ENCODE results near the gene TFCP2.

Gene TFCP2

GRCh38 chr12:51205350-51205749, 32.4 kb upstream of the TFCP2 start:
- H3K9me2 ChIP-seq (ENCODE audit: low read depth, low read length): no peaks in the 10 kb centered on the region
- TF ChIP-seq, protein P1, sequence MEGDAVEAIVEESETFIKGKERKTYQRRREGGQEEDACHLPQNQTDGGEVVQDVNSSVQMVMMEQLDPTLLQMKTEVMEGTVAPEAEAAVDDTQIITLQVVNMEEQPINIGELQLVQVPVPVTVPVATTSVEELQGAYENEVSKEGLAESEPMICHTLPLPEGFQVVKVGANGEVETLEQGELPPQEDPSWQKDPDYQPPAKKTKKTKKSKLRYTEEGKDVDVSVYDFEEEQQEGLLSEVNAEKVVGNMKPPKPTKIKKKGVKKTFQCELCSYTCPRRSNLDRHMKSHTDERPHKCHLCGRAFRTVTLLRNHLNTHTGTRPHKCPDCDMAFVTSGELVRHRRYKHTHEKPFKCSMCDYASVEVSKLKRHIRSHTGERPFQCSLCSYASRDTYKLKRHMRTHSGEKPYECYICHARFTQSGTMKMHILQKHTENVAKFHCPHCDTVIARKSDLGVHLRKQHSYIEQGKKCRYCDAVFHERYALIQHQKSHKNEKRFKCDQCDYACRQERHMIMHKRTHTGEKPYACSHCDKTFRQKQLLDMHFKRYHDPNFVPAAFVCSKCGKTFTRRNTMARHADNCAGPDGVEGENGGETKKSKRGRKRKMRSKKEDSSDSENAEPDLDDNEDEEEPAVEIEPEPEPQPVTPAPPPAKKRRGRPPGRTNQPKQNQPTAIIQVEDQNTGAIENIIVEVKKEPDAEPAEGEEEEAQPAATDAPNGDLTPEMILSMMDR (IDR thresholded peaks at IDR 0.05; ENCODE audit: low read length): no peak
- no peak for TF ChIP-seq EZH2 (IDR thresholded peaks at IDR 0.05; ENCODE audit: borderline replicate concordance, low read length)
- H3K27me3 ChIP-seq (ENCODE audit: insufficient read depth, low read length): no peaks in the 10 kb centered on the region

DNA sequence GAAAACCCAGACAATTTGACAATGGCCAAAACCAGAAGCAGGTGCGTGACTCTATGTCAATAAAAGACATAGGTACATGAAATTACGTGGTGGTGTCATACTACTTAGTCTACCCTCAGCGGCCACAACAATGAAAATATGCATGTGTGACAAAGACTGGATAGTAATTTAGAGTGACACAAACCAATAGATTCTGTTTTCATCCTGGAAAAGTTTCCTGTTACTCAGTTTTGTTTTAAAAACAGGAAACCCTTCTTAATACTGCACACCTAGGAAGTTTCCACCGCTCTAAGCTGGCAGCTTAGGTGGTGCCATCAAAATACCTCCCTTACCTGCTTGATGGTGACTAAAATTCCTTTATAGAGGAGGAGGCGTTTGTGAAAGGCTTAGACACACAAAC, 29.8 kb upstream of the TFCP2 start:
- TF ChIP-seq EZH2 (IDR thresholded peaks at IDR 0.05; ENCODE audit: borderline replicate concordance, low read length): no peak
- TF ChIP-seq, protein P1 (IDR thresholded peaks at IDR 0.05; ENCODE audit: low read length): no peak
- Histone ChIP-seq H3K9me3 (ENCODE audit: low read length) (no peaks in the 10 kb centered on the region), H3F3A (ENCODE audit: insufficient read depth, low read length) (no peaks in the 10 kb centered on the region), H2AFZ (ENCODE audit: low read length) (no peak overlapping the region), H3K36me3 (ENCODE audit: insufficient read depth, low read length) (no peaks in the 10 kb centered on the region), H3K4me1 (ENCODE audit: insufficient read depth, low read length, severe bottlenecking) (no peaks in the 10 kb centered on the region), H3K9ac (ENCODE audit: low read length) (no peak overlapping the region), H3K4me3 (ENCODE audit: low read depth, low read length, poor library complexity, severe bottlenecking) (no peak overlapping the region), H3K4me2 (ENCODE audit: low read length) (no peak overlapping the region), H4K20me1 (ENCODE audit: insufficient read depth, low read length) (no peaks in the 10 kb centered on the region), H3K27ac (ENCODE audit: low read depth, low read length, poor library complexity, severe bottlenecking) (no peak overlapping the region), H3K79me2 (ENCODE audit: insufficient read depth, low read length) (no peaks in the 10 kb centered on the region), H3K27me3 (ENCODE audit: insufficient read depth, low read length) (0 out of 2 replicates have a peak, but pooled peaks cover under 1% of the 10 kb centered on the region), H3K9me2 (ENCODE audit: low read depth, low read length) (no peaks in the 10 kb centered on the region)

More at GRCh38 chr12:51205350-51205749, 32.4 kb upstream of the TFCP2 start:
- Histone ChIP-seq H4K20me1 (ENCODE audit: insufficient read depth, low read length) (no peaks in the 10 kb centered on the region), H2AFZ (ENCODE audit: low read length) (no peak overlapping the region), H3F3A (ENCODE audit: insufficient read depth, low read length) (no peaks in the 10 kb centered on the region), H3K9me3 (ENCODE audit: low read length) (no peaks in the 10 kb centered on the region), H3K4me1 (ENCODE audit: insufficient read depth, low read length, severe bottlenecking) (no peaks in the 10 kb centered on the region), H3K79me2 (ENCODE audit: insufficient read depth, low read length) (no peaks in the 10 kb centered on the region), H3K27ac (ENCODE audit: low read depth, low read length, poor library complexity, severe bottlenecking) (no peak overlapping the region), H3K9ac (ENCODE audit: low read length) (no peak overlapping the region), H3K4me3 (ENCODE audit: low read depth, low read length, poor library complexity, severe bottlenecking) (no peak overlapping the region), H3K4me2 (ENCODE audit: low read length) (no peak overlapping the region), H3K36me3 (ENCODE audit: insufficient read depth, low read length) (no peaks in the 10 kb centered on the region)

- Histone ChIP-seq H3K79me2 (ENCODE audit: insufficient read depth, low read length) (no peaks in the 10 kb centered on the region), H3K9me3 (ENCODE audit: low read length) (no peaks in the 10 kb centered on the region), H2AFZ (ENCODE audit: low read length) (no peak overlapping the region), H3K9me2 (ENCODE audit: low read depth, low read length) (no peaks in the 10 kb centered on the region), H3K27ac (ENCODE audit: low read depth, low read length, poor library complexity, severe bottlenecking) (no peak overlapping the region), H3K4me2 (ENCODE audit: low read length) (no peak overlapping the region), H3F3A (ENCODE audit: insufficient read depth, low read length) (no peaks in the 10 kb centered on the region), H3K4me1 (ENCODE audit: insufficient read depth, low read length, severe bottlenecking) (no peaks in the 10 kb centered on the region), H3K9ac (ENCODE audit: low read length) (no peak overlapping the region), H4K20me1 (ENCODE audit: insufficient read depth, low read length) (no peaks in the 10 kb centered on the region), H3K27me3 (ENCODE audit: insufficient read depth, low read length) (0 out of 2 replicates have a peak, but pooled peaks cover 3% of the 10 kb centered on the region), H3K36me3 (ENCODE audit: insufficient read depth, low read length) (no peaks in the 10 kb centered on the region), H3K4me3 (ENCODE audit: low read depth, low read length, poor library complexity, severe bottlenecking) (no peak overlapping the region)
- TF ChIP-seq EZH2 (IDR thresholded peaks at IDR 0.05; ENCODE audit: borderline replicate concordance, low read length): no peak
- TF ChIP-seq, protein P1 (IDR thresholded peaks at IDR 0.05; ENCODE audit: low read length): no peak
These were observed 27.9 kb upstream of the TFCP2 start for GRCh38 chr12:51200806-51201205.

All from OCI-LY1 (cell line).